GM12891 (cell line): ENCODE results near the gene LDLRAD3.

Experiments
- POLR2A ChIP-seq: IDR thresholded peaks from 2 replicates; pipeline ENCODE4 v1.6.1; 2011; ENCODE audit warnings: low read depth, low read length, control low read depth
- POLR2AphosphoS5 ChIP-seq: IDR thresholded peaks from 2 replicates; pipeline ENCODE4 v1.6.1; 2011; ENCODE audit warnings: low read depth, low read length, control low read depth
- TAF1 ChIP-seq: IDR thresholded peaks from 2 replicates; pipeline ENCODE4 v1.6.1; 2011; ENCODE audit warnings: low read depth, low read length, control low read depth

- TF ChIP-seq POLR2A (no peak), TAF1 (no peak), POLR2AphosphoS5 (no peak)
Observed at GRCh38 chr11:36238881-36239280, 295.0 kb downstream of the LDLRAD3 start.
